Measurements from ENCODE around the gene SOX3. TPM values are rescaled to one million over a fixed set of nuclear protein-coding genes. Genes with fewer than 3 reads are reported as not detected.

SOX3 gene
- total and polyA plus RNA-seq, 2 of the 13 experiments (the other 11 are each of a cell fraction or from before 2014, with no cell fraction given): not detected

DNA sequence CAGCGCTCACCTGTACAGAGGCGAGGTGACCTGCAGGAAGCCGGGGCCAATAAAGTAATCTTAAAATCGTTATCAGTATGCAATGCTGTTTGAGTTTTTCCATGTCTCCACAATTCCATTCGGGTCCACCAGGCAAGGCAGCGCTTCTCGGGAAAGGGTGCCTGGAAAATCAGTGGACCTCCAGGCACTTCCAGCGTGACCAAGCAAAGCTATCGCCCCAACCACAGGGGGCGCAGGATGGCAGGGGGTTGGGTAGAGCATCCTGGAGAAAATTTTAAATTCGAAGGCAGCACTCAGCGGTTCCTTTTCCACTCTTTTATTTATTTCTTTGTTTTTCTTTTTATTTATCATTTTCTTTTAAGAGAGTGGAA, 5.4 kb upstream of the SOX3 start (continued):
- TF ChIP-seq, protein P1, sequence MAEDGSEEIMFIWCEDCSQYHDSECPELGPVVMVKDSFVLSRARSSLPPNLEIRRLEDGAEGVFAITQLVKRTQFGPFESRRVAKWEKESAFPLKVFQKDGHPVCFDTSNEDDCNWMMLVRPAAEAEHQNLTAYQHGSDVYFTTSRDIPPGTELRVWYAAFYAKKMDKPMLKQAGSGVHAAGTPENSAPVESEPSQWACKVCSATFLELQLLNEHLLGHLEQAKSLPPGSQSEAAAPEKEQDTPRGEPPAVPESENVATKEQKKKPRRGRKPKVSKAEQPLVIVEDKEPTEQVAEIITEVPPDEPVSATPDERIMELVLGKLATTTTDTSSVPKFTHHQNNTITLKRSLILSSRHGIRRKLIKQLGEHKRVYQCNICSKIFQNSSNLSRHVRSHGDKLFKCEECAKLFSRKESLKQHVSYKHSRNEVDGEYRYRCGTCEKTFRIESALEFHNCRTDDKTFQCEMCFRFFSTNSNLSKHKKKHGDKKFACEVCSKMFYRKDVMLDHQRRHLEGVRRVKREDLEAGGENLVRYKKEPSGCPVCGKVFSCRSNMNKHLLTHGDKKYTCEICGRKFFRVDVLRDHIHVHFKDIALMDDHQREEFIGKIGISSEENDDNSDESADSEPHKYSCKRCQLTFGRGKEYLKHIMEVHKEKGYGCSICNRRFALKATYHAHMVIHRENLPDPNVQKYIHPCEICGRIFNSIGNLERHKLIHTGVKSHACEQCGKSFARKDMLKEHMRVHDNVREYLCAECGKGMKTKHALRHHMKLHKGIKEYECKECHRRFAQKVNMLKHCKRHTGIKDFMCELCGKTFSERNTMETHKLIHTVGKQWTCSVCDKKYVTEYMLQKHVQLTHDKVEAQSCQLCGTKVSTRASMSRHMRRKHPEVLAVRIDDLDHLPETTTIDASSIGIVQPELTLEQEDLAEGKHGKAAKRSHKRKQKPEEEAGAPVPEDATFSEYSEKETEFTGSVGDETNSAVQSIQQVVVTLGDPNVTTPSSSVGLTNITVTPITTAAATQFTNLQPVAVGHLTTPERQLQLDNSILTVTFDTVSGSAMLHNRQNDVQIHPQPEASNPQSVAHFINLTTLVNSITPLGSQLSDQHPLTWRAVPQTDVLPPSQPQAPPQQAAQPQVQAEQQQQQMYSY (CRISPR knock-in tag; IDR thresholded peaks at IDR 0.05): no peak
- TF ChIP-seq FOXM1 (CRISPR knock-in tag; IDR thresholded peaks at IDR 0.05) (no peak), CCAR2 (optimal IDR thresholded peaks at IDR 0.05; ENCODE audit: low read depth, low read length) (no peak), POLR2G (IDR thresholded peaks at IDR 0.05; ENCODE audit: low read depth, low read length) (no peak), RXRA (CRISPR knock-in tag; IDR thresholded peaks at IDR 0.05) (no peak), ZNF839 (CRISPR knock-in tag; IDR thresholded peaks at IDR 0.05; ENCODE audit: borderline replicate concordance) (no peak), ZNF326 (CRISPR knock-in tag; IDR thresholded peaks at IDR 0.05; ENCODE audit: borderline replicate concordance) (no peak), CBX5 (CRISPR knock-in tag; IDR thresholded peaks at IDR 0.05; ENCODE audit: borderline replicate concordance) (no peak), ZNF773 (CRISPR knock-in tag; IDR thresholded peaks at IDR 0.05; ENCODE audit: borderline replicate concordance) (no peak)
- TF ChIP-seq, protein P2, sequence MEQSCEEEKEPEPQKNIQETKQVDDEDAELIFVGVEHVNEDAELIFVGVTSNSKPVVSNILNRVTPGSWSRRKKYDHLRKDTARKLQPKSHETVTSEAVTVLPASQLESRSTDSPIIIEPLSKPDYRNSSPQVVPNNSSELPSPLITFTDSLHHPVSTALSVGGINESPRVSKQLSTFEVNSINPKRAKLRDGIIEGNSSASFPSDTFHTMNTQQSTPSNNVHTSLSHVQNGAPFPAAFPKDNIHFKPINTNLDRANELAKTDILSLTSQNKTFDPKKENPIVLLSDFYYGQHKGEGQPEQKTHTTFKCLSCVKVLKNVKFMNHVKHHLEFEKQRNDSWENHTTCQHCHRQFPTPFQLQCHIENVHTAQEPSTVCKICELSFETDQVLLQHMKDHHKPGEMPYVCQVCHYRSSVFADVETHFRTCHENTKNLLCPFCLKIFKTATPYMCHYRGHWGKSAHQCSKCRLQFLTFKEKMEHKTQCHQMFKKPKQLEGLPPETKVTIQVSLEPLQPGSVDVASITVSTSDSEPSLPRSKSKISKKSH (CRISPR knock-in tag; IDR thresholded peaks at IDR 0.05; ENCODE audit: borderline replicate concordance): no peak
- TF ChIP-seq, protein P3, sequence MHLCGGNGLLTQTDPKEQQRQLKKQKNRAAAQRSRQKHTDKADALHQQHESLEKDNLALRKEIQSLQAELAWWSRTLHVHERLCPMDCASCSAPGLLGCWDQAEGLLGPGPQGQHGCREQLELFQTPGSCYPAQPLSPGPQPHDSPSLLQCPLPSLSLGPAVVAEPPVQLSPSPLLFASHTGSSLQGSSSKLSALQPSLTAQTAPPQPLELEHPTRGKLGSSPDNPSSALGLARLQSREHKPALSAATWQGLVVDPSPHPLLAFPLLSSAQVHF (CRISPR knock-in tag; IDR thresholded peaks at IDR 0.05): no peak
